ENCODE results near the gene SYT13.

DNA sequence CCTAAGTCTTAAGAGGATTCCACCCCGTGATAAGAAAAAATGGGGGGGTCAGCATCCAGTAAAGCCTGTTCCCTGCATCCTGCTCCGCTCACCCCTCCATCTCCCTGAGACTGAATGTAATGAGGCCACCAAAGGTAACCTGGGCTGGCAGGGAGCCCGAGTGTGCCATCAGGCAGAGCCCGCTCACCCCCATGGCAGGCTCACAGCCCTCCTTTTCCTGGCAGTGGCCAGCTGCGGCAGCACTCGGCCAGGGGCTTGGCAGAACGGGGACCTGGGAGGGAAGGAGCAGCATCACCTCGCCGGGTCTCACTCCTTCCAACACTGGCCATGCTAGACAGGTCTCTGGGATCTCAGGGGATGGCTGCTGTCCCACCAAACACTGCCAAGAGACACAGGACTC lies 75.3 kb downstream of the SYT13 start:
- TF ChIP-seq, protein P1, sequence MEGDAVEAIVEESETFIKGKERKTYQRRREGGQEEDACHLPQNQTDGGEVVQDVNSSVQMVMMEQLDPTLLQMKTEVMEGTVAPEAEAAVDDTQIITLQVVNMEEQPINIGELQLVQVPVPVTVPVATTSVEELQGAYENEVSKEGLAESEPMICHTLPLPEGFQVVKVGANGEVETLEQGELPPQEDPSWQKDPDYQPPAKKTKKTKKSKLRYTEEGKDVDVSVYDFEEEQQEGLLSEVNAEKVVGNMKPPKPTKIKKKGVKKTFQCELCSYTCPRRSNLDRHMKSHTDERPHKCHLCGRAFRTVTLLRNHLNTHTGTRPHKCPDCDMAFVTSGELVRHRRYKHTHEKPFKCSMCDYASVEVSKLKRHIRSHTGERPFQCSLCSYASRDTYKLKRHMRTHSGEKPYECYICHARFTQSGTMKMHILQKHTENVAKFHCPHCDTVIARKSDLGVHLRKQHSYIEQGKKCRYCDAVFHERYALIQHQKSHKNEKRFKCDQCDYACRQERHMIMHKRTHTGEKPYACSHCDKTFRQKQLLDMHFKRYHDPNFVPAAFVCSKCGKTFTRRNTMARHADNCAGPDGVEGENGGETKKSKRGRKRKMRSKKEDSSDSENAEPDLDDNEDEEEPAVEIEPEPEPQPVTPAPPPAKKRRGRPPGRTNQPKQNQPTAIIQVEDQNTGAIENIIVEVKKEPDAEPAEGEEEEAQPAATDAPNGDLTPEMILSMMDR (conservative IDR thresholded peaks at IDR 0.05 in 1 of 2, IDR thresholded peaks at IDR 0.05 in 1 of 2; ENCODE audit: extremely low read depth in 1 of 2, insufficient read depth in 1 of 2, low read depth in 1 of 2, low read length in 2 of 2) = no peak
- no peak for TF ChIP-seq EZH2 (IDR thresholded peaks at IDR 0.05; ENCODE audit: borderline replicate concordance, low read length)

Data from mammary epithelial cell (primary cell).